IPS-20b (cell line): ENCODE results near the gene CCNY.

Source experiments
- H3K27ac ChIP-seq: one replicate; pipeline ENCODE4 v1.5.1; 2013; ENCODE audit warnings: low read length
- H3K27me3 ChIP-seq: 2 replicates; pipeline ENCODE4 v1.6.1; 2013; ENCODE audit warnings: mild to moderate bottlenecking, low read length, inconsistent platforms; ENCODE audit not compliant: insufficient read depth
- H3K36me3 ChIP-seq: 2 replicates; pipeline ENCODE4 v1.6.1; 2013; ENCODE audit warnings: low read depth, mild to moderate bottlenecking, inconsistent platforms, low read length, moderate library complexity; ENCODE audit not compliant: insufficient read depth
- H3K4me1 ChIP-seq: 2 replicates; pipeline ENCODE4 v1.6.1; 2013; ENCODE audit warnings: mild to moderate bottlenecking, control low read depth, inconsistent platforms, low read length, moderate library complexity; ENCODE audit not compliant: insufficient read depth
- H3K4me3 ChIP-seq: 2 replicates; pipeline ENCODE4 v1.5.1; 2013; ENCODE audit warnings: mild to moderate bottlenecking, low read length, inconsistent platforms
- H3K9ac ChIP-seq: 2 replicates; pipeline ENCODE4 v1.6.1; 2013; ENCODE audit warnings: low read depth, mild to moderate bottlenecking, inconsistent platforms, low read length, moderate library complexity
- H3K9me3 ChIP-seq: 2 replicates; pipeline ENCODE4 v1.6.1; 2013; ENCODE audit warnings: mild to moderate bottlenecking, low read depth, low read length, inconsistent platforms; ENCODE audit not compliant: insufficient read depth

CCNY gene

DNA sequence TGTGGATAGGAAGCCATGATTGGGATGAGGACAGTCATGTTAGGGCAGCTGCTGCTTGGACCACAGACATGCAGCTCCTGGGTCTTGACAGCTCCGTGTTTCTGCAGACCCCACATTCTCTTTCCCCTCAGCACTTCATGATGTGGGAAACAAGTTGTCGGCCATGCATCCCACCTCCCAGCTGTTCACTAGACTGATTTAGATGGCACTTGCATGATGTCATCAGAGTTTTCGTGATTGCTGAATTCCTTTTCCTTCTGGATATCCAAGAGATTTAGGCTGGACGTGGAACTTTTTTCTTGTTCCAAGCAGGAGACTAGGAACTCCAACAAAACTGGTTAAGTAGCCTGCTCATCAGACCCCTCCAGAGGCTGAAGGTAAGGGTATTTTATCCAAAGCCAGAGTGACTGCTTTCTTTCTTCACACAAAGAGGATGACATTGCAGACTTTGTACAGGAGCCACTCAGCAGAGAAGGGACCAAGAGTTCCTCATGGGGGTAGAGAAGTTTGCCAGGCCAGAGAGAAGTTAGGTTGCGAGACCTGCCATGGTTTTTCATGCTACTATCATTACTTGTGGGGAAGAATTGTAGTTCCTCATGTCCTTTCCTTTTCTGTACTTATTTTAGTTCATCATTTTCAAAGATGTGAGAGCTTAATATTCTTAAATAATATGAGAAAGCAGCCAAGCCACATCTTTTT, 151.2 kb downstream of the CCNY start:
- no peak overlapping the region for H3K4me3 ChIP-seq
- H3K4me1 ChIP-seq, result no peaks in the 10 kb centered on the region; the same call in 1 of the 2 replicates
- no peak overlapping the region for H3K9ac ChIP-seq
- no peaks in the 10 kb centered on the region for H3K9me3 ChIP-seq
- no peaks in the 10 kb centered on the region for H3K27me3 ChIP-seq
- no peaks in the 10 kb centered on the region for H3K36me3 ChIP-seq
- H3K27ac ChIP-seq, result no peak overlapping the region

- H3K4me3 ChIP-seq, result no peak overlapping the region
- no peaks in the 10 kb centered on the region for H3K9me3 ChIP-seq
- no peaks in the 10 kb centered on the region for H3K27me3 ChIP-seq
- H3K27ac ChIP-seq, result no peak overlapping the region
- H3K4me1 ChIP-seq, result peaks cover 3% of the 10 kb centered on the region; the same call in 1 of the 2 replicates
- no peaks in the 10 kb centered on the region for H3K36me3 ChIP-seq
- no peak overlapping the region for H3K9ac ChIP-seq
These were observed 151.9 kb downstream of the CCNY start for GRCh38 chr10:35488228-35488627.

DNA sequence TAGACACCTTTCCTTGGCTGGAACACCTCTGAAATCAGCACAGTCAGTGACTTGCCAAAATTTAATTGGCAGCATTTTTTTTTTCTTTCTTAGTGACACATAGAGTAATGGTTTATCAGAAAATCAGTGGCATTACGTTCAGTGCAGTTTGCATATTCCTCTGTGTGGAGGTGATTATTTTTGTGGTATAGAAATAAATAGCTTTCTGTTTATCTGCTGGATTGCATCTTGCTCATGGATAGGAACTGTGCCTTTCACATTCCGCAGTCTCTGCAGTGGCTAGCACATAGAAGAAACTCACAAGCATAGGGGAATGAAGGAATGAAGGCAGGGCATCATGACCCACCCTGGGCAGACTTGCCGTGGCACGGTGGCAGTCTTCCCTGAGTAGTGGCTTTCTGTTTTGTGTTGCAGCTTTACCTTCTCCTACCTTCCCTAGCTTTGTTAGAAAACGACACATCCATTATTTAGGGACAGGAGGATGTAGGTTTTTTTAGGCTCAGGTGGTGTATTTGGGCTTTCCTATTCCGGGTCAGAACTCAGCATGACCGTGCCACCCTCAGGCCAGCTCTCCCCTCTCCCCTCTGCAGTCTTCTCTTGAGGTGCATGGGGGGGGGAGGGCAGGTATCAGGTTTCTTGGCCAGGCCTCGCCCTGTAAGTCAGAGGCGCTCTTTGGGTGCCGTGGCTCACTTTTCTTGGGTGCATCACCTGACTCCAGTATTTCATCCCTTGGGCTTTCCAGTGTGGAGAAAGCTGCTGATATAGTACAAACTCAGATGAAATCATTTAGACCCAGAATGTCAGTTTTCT, 156.3 kb downstream of the CCNY start:
- Histone ChIP-seq H3K4me3 (no peak overlapping the region), H3K9me3 (no peaks in the 10 kb centered on the region), H3K9ac (no peak overlapping the region), H3K27me3 (no peaks in the 10 kb centered on the region), H3K27ac (no peak overlapping the region), H3K4me1 (peaks cover 25% of the 10 kb centered on the region), H3K36me3 (no peaks in the 10 kb centered on the region)

DNA sequence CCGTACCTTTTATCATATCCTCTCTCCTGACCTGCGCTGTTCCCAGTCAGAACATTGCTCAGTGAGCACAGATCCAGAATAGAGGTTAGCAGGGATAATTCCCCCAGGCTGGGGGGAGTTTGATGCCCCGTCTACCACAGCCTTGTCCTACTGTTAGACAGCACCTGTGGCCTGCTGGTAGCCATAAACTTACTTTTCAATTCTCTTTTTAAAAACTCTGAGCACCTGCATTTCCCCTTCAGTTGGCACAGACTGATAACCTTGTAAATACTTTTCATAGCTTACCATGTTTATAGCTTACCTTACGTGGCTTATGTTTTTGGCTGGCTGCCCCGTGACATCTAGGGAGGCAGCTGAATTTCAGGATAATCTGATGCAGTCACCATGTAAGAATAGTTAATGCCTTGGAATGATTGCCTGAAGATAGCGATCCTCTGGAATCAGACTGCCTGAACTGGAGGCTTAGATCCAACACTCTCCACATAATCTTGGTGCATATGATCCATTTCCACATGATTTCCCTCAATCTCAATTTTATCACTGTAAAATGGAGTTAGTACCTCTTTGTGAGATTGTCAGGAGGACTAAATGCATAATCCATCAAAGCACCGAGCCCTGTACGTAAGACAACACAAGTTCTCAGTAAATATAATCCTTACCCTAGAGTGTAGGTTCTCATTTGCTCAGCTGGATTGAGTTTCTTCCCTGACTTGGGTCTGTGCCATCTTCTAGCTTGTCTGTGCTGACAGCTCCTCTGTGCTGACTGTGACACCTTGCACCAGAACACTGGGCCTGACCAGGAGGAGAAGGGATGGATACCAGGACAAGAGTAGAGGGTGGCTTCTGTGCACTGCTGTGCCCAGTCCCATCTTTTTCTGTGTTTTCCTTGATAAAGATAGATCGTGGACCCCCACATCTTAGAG, 157.1 kb downstream of the CCNY start:
- no peak overlapping the region for H3K9ac ChIP-seq
- H3K4me3 ChIP-seq, result no peak overlapping the region
- H3K27ac ChIP-seq, result no peak overlapping the region
- no peaks in the 10 kb centered on the region for H3K27me3 ChIP-seq
- H3K36me3 ChIP-seq, result no peaks in the 10 kb centered on the region
- H3K4me1 ChIP-seq, result peaks cover 28% of the 10 kb centered on the region
- no peaks in the 10 kb centered on the region for H3K9me3 ChIP-seq

- Histone ChIP-seq H3K4me3 (no peak overlapping the region), H3K9ac (0 out of 2 replicates have a peak overlapping the region, but pooled peaks have one; percentile 38), H3K4me1 (peaks cover 30% of the 10 kb centered on the region), H3K27ac (no peak overlapping the region), H3K9me3 (no peaks in the 10 kb centered on the region), H3K27me3 (no peaks in the 10 kb centered on the region), H3K36me3 (no peaks in the 10 kb centered on the region)
These were observed 159.3 kb downstream of the CCNY start for GRCh38 chr10:35495521-35496119.

DNA sequence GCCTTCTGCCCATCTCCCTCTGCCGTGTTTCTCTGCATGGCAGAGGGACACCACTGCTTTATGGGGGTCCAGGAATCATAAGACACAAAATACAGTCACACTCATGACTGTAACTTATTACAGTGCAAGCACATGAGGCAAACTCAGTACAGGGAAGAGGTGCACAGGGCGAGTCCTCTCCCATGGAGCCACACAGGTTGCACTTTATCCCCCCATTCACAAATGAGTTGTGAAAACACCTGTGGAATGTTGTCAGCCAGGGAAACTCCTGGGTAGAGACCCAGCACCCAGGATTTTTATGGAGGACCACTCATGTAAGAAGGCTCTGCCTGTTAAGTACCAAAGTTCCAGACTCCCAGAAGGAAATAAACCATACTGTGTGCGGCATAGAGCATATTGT, 161.6 kb downstream of the CCNY start:
- no peak overlapping the region for H3K27ac ChIP-seq
- no peak overlapping the region for H3K4me3 ChIP-seq
- no peak overlapping the region for H3K9ac ChIP-seq
- H3K27me3 ChIP-seq, result no peaks in the 10 kb centered on the region
- peaks cover 32% of the 10 kb centered on the region for H3K4me1 ChIP-seq
- H3K9me3 ChIP-seq, result no peaks in the 10 kb centered on the region
- H3K36me3 ChIP-seq, result no peaks in the 10 kb centered on the region

GRCh38 chr10:35498693-35499092, 162.4 kb downstream of the CCNY start:
- Histone ChIP-seq H3K4me1 (peaks cover 28% of the 10 kb centered on the region), H3K9me3 (no peaks in the 10 kb centered on the region), H3K27ac (no peak overlapping the region), H3K9ac (no peak overlapping the region), H3K4me3 (no peak overlapping the region), H3K27me3 (no peaks in the 10 kb centered on the region), H3K36me3 (no peaks in the 10 kb centered on the region)

- Histone ChIP-seq H3K9ac (no peak overlapping the region), H3K27me3 (no peaks in the 10 kb centered on the region), H3K9me3 (no peaks in the 10 kb centered on the region), H3K4me3 (no peak overlapping the region), H3K27ac (no peak overlapping the region), H3K36me3 (no peaks in the 10 kb centered on the region), H3K4me1 (peaks cover 10% of the 10 kb centered on the region)
These were observed 165.6 kb downstream of the CCNY start for GRCh38 chr10:35501923-35502322.

- Histone ChIP-seq H3K27me3 (no peaks in the 10 kb centered on the region), H3K4me1 (peaks cover 10% of the 10 kb centered on the region), H3K4me3 (no peak overlapping the region), H3K27ac (no peak overlapping the region), H3K36me3 (no peaks in the 10 kb centered on the region), H3K9ac (no peak overlapping the region), H3K9me3 (no peaks in the 10 kb centered on the region)
These were observed 166.4 kb downstream of the CCNY start for GRCh38 chr10:35502692-35503091.

GRCh38 chr10:35503578-35503977, 167.3 kb downstream of the CCNY start:
- Histone ChIP-seq H3K36me3 (no peaks in the 10 kb centered on the region), H3K9ac (no peak overlapping the region), H3K27ac (no peak overlapping the region), H3K9me3 (no peaks in the 10 kb centered on the region), H3K4me1 (peaks cover 6% of the 10 kb centered on the region; the same call in 1 of the 2 replicates), H3K4me3 (no peak overlapping the region), H3K27me3 (no peaks in the 10 kb centered on the region)

DNA sequence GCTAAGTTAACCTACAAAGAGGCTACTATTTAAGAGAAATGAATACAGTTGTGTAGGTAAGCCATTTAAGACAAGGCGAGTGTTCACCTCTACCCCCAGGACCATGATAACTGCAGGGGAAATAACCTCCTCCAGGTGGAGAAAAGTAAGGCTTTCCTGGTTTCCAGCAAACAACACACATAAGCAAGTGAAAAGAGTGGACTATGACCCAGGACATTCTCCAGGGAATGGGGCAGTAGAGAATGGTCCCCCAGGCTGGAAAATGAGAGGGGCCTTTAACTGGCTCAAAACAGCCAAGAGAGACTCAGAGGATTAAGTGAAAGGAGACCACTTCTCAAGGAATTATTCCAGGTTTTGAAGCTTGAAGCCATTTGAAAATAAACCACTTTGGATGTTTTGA, 167.8 kb downstream of the CCNY start:
- Histone ChIP-seq H3K27ac (no peak overlapping the region), H3K27me3 (no peaks in the 10 kb centered on the region), H3K36me3 (no peaks in the 10 kb centered on the region), H3K9me3 (no peaks in the 10 kb centered on the region), H3K4me3 (no peak overlapping the region), H3K9ac (no peak overlapping the region), H3K4me1 (peaks cover 5% of the 10 kb centered on the region; the same call in 1 of the 2 replicates)
